ENCODE data around the gene TTC34.

DNA sequence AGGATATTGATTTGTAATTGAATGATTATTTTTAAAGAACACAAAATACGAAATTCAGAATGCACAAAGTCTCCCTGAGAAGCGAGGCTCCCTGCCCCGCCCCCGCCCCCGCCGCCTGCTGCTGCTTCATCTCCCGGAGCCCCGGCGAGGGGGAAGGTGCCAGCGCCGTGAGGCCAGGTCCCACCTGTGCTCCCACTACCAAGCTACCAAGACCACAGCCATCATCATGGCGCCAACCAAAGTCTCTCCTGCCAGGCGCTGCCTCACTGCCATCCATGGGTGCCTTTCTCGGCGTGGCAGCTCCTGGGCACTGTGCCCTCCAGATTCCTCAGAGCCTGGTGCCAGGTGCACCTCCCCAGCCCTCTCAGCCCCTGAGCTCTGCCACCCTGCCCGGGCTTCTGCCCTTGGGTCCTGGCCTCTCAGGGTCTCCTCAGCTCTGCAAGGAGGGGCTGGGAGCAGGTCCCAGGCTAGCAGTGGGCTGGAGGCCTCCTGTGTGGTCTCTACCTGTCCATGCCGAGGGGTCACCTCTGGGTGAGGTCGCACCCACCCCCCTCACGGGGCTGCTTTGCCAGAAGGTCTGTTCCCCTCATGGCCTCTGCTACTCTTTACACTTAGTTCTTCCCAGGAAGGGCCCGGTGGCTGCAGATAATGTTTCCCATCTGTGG lies 29.4 kb upstream of the TTC34 start:
- TF ChIP-seq POLR2A (IDR thresholded peaks at IDR 0.05; ENCODE audit: low read depth, low read length) (no peak), POLR2AphosphoS5 (IDR thresholded peaks at IDR 0.05; ENCODE audit: low read depth, low read length) (no peak), TAF1 (IDR thresholded peaks at IDR 0.05; ENCODE audit: low read depth, low read length) (no peak)
